ENCODE data around the gene EID2.
A peak's percentile ranks its signal among the peaks of the same experiment; 100 is the strongest.

The EID2 gene

DNA sequence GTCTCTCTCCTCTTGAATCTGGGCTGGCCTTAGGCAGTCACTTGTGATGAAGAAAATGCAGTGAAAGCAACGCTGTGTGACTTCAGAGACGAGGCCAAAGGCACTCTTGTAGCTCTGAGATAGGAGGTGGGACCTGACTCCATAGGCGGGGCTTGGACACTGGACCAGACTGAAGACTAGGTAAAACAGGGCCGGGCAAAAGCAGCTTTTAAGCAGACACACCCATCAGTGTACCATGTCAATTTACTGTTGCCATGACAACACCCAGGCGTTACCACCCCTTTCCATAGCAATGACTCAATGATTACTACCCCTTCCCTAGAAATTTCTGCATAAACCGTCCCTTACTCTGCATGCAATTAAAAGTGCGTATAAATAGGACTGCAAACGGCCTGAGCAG lies 6.6 kb upstream of the EID2 start:
- peaks cover 51% of the 10 kb centered on the region for H3K4me1 Mint-ChIP-seq
- H3K27me3 Mint-ChIP-seq, result no peaks in the 10 kb centered on the region
- no peak overlapping the region for H3K4me3 Mint-ChIP-seq
- no peak overlapping the region for H3K27ac Mint-ChIP-seq
- H3K9me3 Mint-ChIP-seq, result no peaks in the 10 kb centered on the region
- H3K36me3 Mint-ChIP-seq, result no peaks in the 10 kb centered on the region

DNA sequence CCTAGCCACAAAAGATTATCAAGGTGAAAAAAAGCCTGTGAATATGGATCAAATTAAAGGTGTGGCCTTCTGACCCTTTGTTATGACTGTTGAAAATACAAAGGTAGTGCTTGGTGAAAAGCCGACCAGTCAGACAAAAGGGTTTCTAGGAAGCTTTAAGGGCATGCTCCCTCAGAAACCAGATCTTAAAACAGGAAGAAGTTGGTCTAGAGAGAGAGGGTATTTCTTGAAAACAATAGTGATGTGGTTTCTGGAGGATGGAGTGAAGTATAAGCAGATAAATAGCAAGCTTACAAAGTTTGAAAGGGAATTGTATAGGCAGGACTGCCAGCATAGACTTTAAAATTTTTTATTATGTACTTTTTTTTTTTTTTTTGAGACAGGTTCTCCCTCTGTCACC lies 5.0 kb upstream of the EID2 start:
- H3K4me3 Mint-ChIP-seq, result peak overlapping the region; percentile 48
- no peaks in the 10 kb centered on the region for H3K9me3 Mint-ChIP-seq
- H3K4me1 Mint-ChIP-seq, result peaks cover 65% of the 10 kb centered on the region
- no peaks in the 10 kb centered on the region for H3K27me3 Mint-ChIP-seq
- H3K36me3 Mint-ChIP-seq, result no peaks in the 10 kb centered on the region
- H3K27ac Mint-ChIP-seq, result peak overlapping the region; percentile 76

DNA sequence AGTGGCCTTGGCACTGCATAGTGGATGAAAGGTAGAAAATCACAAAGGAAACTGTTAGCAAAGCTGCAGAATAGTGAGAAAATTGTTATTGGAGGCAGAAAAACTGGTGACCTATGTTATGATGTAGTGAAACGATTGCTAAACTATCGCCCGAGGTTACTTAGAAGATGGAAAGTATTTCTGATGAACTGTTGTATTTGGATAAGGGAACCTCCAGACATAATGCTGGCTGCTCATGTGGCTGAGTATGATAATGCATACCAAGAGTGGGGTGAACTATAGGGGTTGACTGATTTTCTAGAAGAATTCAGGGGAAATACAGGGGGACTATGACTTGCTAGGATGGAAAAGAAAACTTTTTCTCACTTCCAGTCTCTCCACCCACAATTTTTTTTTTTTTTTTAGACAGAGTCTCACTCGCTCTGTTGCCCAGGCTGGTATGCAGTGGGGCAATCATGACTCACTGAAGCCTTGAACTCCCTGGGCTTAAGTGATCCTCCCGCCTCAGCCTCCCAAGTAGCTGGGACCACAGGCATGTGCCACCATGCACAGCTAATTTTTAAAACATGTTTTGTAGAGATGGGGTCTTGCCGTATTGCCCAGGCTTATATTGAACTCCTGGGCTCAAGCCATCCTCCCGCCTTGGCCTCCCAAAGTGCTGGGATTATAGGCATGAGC lies 4.4 kb upstream of the EID2 start:
- Mint-ChIP-seq H3K9me3 (no peaks in the 10 kb centered on the region), H3K4me1 (peaks cover 65% of the 10 kb centered on the region), H3K4me3 (peak overlapping the region; percentile 48), H3K36me3 (no peaks in the 10 kb centered on the region), H3K27me3 (no peaks in the 10 kb centered on the region), H3K27ac (peak overlapping the region; percentile 78)

DNA sequence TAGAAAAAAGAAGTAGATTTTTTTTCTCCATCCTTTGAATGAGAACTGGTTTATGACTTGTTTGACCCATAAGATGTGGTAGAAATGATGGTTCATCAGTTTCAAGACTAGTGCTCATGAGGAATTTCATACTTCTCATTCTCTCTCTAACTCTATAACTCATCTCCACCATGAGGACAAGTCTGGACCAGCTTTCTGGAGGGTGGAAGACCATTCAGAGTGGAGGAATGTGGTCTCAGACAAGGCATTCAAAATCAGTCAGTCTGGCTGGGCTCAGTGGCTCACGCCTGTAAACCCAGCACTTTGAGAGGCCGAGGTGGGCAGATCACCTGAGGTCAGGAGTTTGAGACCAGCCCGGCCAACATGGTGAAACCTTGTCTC lies 3.5 kb upstream of the EID2 start:
- H3K4me3 Mint-ChIP-seq, result no peak overlapping the region
- H3K4me1 Mint-ChIP-seq, result peaks cover 73% of the 10 kb centered on the region

DNA sequence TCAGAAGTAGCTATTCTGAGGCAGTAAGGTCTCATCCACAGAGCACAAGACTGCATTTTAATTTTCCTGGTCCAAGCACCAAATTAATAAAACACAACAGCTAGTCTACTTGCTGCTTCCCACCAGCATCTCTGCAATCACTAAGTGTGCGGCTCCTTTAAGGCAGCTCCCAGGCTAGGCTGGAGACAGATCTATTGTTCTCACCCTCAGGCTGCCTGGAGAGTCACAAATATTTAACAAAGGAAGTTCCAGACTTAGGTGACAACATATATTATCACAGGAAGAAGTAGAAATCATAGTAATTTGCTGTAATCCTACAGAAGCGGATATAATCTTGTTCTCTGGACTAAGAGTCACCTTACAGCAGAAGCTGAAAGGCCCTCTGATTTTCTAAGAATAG lies 2.2 kb upstream of the EID2 start:
- H3K27me3 Mint-ChIP-seq, result no peaks in the 10 kb centered on the region
- peak overlapping the region; percentile 56 for H3K27ac Mint-ChIP-seq
- no peaks in the 10 kb centered on the region for H3K36me3 Mint-ChIP-seq
- H3K4me1 Mint-ChIP-seq, result peaks cover 83% of the 10 kb centered on the region
- H3K4me3 Mint-ChIP-seq, result no peak overlapping the region
- H3K9me3 Mint-ChIP-seq, result no peaks in the 10 kb centered on the region

More for the DNA sequence above, 3.5 kb upstream of the EID2 start:
- Mint-ChIP-seq H3K27me3 (no peaks in the 10 kb centered on the region), H3K9me3 (no peaks in the 10 kb centered on the region), H3K36me3 (no peaks in the 10 kb centered on the region), H3K27ac (no peak overlapping the region)

DNA sequence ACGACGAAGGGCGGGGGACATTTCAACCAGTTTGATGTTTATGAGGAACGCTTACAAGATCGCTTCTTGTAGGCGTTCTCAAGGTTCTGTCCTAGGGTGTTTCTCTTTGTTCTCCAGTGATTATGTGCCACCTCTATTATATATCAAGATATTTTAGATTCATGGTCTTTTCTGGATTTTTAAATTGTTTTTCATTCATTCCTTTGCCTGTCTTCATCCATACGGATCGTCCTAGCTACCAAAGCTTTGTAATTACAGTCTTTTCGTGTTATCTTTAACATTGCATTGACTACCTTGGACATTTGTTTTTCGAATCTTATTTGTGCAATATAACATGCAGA lies 342 bp upstream of the EID2 start:
- H3K27me3 Mint-ChIP-seq, result no peaks in the 10 kb centered on the region
- H3K9me3 Mint-ChIP-seq, result no peaks in the 10 kb centered on the region
- peaks cover 73% of the 10 kb centered on the region for H3K4me1 Mint-ChIP-seq
- H3K36me3 Mint-ChIP-seq, result no peaks in the 10 kb centered on the region
- H3K4me3 Mint-ChIP-seq, result peak overlapping the region; percentile 93
- H3K27ac Mint-ChIP-seq, result peak overlapping the region; percentile 96

DNA sequence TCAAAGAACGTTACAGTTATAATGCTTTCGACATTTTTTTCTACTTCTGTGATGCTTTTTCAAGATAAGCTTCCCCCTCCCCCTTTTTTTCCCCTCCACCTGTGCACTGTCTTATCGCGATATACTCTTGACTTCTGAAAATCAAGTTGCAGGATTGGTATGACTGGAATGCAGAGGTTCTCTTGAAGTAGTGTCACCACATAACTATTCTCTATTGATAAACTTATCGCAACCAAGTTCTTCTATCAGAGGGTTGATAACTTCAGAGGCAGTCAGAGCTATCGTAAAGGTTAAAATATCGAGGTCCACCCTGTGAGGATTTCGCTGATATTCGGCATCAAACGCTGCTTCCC lies 820 bp downstream of the EID2 start:
- H3K36me3 Mint-ChIP-seq, result no peaks in the 10 kb centered on the region
- H3K9me3 Mint-ChIP-seq, result no peaks in the 10 kb centered on the region
- peak overlapping the region; percentile 94 for H3K4me3 Mint-ChIP-seq
- H3K4me1 Mint-ChIP-seq, result peaks cover 63% of the 10 kb centered on the region
- no peaks in the 10 kb centered on the region for H3K27me3 Mint-ChIP-seq
- H3K27ac Mint-ChIP-seq, result peak overlapping the region; percentile 60

DNA sequence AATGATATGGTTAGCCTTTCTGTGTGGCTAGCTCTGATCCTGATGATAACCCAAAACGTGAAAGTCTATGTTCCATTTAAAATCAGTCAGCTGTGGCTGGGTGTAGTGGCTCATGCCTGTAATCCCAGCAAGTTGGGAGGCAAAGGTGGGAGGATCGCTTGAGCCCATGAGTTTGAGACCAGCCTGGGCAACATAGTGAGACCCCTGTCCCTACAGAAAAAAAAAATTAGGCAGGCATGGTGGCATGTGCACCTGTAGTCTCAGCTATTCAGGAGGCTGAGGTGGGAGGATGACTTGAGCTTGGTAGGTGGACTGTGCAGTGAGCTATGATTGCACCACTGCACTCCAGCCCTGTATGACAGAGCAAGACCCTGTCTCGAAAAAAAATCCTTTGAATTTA lies 6.2 kb downstream of the EID2 start:
- Mint-ChIP-seq H3K27ac (no peak overlapping the region), H3K36me3 (no peaks in the 10 kb centered on the region)

DNA sequence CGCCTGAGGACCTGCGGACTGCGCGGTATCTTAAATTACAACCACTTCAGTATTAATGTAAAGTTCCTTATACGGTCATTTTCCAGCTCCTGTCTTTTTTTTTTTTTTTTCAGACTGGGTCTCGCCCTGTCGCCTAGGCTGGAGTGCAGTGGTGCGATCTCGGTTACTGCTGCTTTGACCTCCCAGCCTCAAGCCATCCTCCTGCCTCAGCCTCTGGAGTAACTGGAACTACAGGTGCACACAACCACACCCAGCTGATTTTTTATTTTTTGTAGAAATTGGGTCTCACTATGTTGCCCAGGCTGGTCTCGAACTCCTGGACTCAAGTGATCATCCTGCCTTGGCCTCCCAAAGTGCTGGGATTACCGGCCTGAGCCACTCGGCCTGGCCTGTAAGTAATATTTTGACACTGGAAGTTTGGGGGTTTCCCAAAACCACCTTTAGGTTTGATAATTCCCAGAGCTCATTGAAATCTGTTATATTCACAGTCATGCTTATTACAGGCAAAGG lies 6.9 kb downstream of the EID2 start:
- Mint-ChIP-seq H3K9me3 (no peaks in the 10 kb centered on the region), H3K4me1 (peaks cover 33% of the 10 kb centered on the region), H3K36me3 (peaks cover 4% of the 10 kb centered on the region), H3K4me3 (peak overlapping the region; percentile 91), H3K27me3 (no peaks in the 10 kb centered on the region), H3K27ac (peak overlapping the region; percentile 59)

More for the DNA sequence above, 6.2 kb downstream of the EID2 start:
- peaks cover 34% of the 10 kb centered on the region for H3K4me1 Mint-ChIP-seq
- H3K9me3 Mint-ChIP-seq, result no peaks in the 10 kb centered on the region
- no peak overlapping the region for H3K4me3 Mint-ChIP-seq
- H3K27me3 Mint-ChIP-seq, result no peaks in the 10 kb centered on the region

DNA sequence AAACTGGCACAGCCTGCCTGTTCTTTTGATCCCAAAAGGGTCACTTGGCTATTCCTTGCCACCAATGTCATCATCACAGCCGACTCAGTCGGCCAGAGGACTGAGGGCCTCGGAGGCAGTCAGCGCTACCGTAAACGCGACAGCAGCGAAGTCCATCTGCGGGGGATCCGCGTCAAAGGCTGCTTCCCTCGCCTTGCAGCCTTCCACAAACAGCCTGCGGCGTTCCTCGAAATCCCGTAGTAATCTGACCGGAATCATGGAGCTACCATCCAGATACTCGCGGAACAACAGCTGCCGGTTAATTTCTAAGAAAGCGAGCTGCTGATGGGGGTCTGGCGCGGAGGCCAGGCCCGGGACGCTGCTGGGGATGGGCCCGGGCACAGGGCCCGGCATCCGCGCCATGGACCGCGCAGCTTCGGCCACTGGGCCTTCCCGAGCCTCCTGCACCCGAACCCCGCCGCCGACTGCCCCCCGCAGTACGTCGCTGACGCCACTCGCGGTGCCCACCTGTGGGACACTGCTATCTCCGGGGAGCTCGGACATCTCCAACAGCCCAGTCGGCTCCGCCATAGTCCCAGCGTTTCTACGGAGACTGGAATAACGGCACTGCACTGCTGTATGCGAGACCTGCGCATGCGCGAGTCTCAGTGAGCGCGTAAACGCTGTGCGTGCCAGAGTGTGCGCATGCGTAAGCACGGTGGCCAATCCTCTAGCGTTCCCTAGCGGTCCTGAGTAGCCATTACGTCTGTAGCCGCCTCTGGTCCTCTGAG lies 7.5 kb downstream of the EID2 start, which contains the start of gene EID2B:
Gene EID2B (minus strand): TSS at position 620 of the 770 bp plus-strand sequence. CDS start 50 bp downstream, at position 570.
- Mint-ChIP-seq H3K4me3 (peak within 1 kb of the TSS; percentile 91), H3K27ac (peak within 1 kb of the TSS; percentile 59), H3K4me1 (peaks cover 27% of the 10 kb centered on the region)

DNA sequence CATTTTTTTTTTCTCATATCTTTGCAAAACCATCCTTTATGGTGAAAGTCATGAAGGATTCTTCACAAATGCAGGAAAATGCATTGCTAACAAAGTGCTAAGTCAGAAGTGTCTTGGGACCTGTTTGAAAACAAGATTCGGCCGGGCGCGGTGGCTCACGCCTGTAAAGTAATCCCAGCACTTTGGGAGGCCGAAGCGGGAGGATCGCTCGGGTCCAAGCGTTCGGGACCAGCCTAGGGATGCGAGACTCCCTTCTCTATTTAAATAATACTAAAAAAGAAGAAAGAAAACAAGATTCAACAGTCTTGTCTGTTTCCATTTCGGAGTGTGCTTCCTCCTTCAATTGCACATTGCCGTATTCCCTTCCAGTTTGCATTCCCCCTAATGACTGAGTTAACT lies 8.1 kb downstream of the EID2 start:
- peak overlapping the region; percentile 91 for H3K4me3 Mint-ChIP-seq
- no peaks in the 10 kb centered on the region for H3K27me3 Mint-ChIP-seq
- peaks cover 4% of the 10 kb centered on the region for H3K36me3 Mint-ChIP-seq
- peaks cover 24% of the 10 kb centered on the region for H3K4me1 Mint-ChIP-seq
- H3K9me3 Mint-ChIP-seq, result no peaks in the 10 kb centered on the region
- H3K27ac Mint-ChIP-seq, result no peak overlapping the region

More for the DNA sequence above, 7.5 kb downstream of the EID2 start, which contains the start of gene EID2B:
- Mint-ChIP-seq H3K36me3 (peaks cover 4% of the 10 kb centered on the region), H3K27me3 (no peaks in the 10 kb centered on the region), H3K9me3 (no peaks in the 10 kb centered on the region)

DNA sequence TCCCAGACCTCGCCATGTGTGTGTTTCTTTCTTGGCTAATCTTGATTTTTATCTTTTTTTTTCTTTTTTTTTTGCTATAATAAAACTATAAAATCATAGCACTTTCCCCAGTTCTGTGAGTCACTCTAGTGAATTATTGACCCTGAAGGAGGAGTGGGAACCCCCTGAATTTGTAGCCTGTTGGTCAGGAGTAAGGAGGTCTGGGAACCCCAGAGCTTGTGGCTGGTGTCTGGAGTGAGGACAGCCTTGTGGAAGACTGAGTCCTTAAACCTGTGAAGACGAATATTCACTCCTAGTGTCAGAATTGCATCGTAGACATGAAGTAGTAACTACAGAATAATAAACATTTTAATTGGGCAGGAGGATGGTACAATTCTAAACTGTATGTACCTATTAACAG lies 14.8 kb downstream of the EID2 start:
- H3K4me1 Mint-ChIP-seq, result peaks cover 6% of the 10 kb centered on the region
- peaks cover 4% of the 10 kb centered on the region for H3K36me3 Mint-ChIP-seq
- no peaks in the 10 kb centered on the region for H3K9me3 Mint-ChIP-seq
- H3K27me3 Mint-ChIP-seq, result no peaks in the 10 kb centered on the region
- no peak overlapping the region for H3K27ac Mint-ChIP-seq
- H3K4me3 Mint-ChIP-seq, result no peak overlapping the region

DNA sequence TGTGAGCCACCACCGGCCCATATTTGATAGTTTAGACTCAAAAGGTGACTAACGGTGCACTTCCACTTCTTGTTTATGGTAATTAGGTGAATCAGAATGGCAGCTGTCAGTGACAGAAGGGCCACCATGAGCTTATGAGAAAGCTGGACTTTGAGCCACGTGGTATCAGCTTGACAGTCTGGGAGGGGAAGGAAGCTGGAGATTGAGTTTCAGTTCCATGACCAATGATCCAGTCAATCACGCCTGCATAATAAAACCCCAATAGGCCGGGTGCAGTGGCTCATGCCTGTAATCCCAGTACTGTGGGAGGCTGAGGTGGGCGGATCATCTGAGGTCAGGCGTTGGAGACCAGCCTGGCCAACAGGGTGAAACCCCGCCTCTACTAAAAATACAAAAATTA lies 15.5 kb downstream of the EID2 start:
- Mint-ChIP-seq H3K4me1 (peaks cover 6% of the 10 kb centered on the region), H3K36me3 (peaks cover 4% of the 10 kb centered on the region)

DNA sequence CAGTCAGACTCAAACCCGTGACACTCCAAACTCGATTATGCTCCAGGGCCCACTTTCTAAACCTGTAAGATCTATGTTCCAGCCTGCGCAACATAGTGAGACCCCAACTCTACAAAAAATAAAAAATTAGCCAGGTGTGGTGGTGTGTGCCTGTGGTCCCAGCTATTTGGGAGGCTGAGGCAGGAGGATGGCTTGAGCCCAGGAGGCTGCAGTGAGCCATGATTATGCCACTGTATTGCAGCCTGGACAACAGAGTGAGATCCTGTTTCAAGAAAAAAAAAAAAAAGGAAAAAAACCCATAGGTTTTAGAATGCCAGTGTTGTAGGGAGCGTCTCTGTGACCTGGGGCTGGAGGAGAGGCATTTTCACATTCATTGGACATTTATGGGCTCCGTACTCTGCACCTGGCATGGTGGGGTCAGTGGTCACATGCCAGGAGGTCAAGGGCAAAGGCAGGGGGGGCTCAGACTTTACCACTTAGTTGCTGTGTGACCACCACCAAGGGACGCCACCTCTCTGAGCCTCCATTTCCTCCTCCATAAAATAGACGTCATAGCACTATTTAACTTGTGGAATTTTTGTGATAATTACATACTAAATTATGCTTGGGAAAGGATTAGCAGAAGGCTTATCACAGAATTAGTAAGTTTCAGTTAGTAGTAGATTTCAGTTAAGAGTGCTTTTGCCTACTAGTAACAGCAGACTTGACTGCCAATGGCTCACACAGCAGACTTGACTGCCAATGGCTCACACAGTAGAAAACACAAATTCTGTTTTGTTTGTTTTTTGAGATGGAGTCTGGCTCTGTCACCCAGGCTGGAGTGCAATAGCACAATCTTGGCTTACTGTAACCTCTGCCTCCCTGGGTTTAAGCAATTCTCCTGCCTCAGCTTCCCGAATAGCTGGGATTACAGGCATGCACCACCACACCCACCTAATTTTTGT lies 19.1 kb downstream of the EID2 start:
- no peaks in the 10 kb centered on the region for H3K9me3 Mint-ChIP-seq
- H3K4me3 Mint-ChIP-seq, result no peak overlapping the region
- peaks cover 7% of the 10 kb centered on the region for H3K4me1 Mint-ChIP-seq
- no peak overlapping the region for H3K27ac Mint-ChIP-seq
- H3K36me3 Mint-ChIP-seq, result no peaks in the 10 kb centered on the region
- peaks cover 9% of the 10 kb centered on the region for H3K27me3 Mint-ChIP-seq

More for the DNA sequence above, 15.5 kb downstream of the EID2 start:
- Mint-ChIP-seq H3K9me3 (no peaks in the 10 kb centered on the region), H3K27ac (no peak overlapping the region), H3K4me3 (no peak overlapping the region), H3K27me3 (no peaks in the 10 kb centered on the region)

DNA sequence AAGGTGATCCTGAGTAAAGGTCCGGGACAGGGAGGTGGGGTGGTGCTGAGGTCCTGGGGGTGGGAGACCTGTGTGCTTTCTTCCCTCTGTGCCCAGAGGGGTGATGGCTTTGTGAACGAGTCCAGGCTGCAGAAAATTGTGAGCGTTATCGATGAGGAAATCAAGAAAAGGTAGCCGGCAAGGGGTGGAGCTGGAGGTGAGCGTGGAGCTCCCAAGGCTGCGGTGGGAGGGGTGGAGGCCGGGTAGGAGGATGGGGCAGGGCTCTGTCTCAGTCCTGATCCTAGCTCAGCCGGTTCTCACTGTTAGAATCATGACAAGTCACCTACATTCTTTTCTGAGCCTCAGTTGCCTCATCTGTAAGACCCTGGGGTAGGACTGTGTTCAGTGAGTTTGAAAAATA lies 21.0 kb downstream of the EID2 start:
- Mint-ChIP-seq H3K36me3 (peaks cover 1% of the 10 kb centered on the region), H3K9me3 (no peaks in the 10 kb centered on the region), H3K27ac (peak overlapping the region; percentile 62), H3K4me3 (no peak overlapping the region), H3K27me3 (peaks cover 16% of the 10 kb centered on the region), H3K4me1 (peaks cover 14% of the 10 kb centered on the region)
